ENCODE data around the gene THSD7B. TPM values are rescaled to one million over a fixed set of nuclear protein-coding genes. Genes with fewer than 3 reads are reported as not detected.

The THSD7B gene
- total RNA-seq, 4 donors from 2014 or later, result 0.27 TPM; not detected in 3

DNA sequence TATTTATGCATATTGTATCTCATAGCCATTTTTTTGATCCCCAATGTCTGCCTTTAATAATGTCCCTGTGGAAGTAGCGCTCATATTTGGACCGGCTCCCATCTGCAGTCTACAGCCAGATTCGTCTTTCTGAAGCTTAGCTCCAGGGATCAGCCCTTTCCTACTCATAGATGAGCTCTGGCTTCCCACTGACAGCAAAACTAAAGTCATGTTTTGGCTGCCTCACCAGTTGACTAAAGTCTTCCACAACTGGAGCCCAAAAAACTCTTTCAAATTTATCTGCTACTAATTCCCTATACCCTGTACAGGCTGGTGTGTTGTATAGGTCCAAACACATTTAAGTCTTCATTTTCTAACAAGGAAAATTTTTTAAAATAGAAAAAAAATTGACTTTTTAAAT is 904.8 kb downstream of the THSD7B start:
- no peaks in the 10 kb centered on the region for H3K9me3 ChIP-seq
- intact Hi-C loops (cut with DNase I; ENCODE audit: low total_unique reads) (no loop called here), in situ Hi-C loops (cut with MboI; ENCODE audit: low pct_ligation_motif_present in 1 of 4, low pct_unique_long_range_greater_than_20kb in 1 of 4, low sequenced_read_pairs in 3 of 4) (no loop called here)
- 83 to 85% methylated on average over 3 of the region's 3 CpGs for WGBS, 2 donors (ENCODE audit: low coverage in 1 of 2)
- H3K27me3 ChIP-seq, result no peaks in the 10 kb centered on the region
- H3K4me3 ChIP-seq, result no peak overlapping the region
- no peaks in the 10 kb centered on the region for H3K36me3 ChIP-seq
- TF ChIP-seq, protein P1, sequence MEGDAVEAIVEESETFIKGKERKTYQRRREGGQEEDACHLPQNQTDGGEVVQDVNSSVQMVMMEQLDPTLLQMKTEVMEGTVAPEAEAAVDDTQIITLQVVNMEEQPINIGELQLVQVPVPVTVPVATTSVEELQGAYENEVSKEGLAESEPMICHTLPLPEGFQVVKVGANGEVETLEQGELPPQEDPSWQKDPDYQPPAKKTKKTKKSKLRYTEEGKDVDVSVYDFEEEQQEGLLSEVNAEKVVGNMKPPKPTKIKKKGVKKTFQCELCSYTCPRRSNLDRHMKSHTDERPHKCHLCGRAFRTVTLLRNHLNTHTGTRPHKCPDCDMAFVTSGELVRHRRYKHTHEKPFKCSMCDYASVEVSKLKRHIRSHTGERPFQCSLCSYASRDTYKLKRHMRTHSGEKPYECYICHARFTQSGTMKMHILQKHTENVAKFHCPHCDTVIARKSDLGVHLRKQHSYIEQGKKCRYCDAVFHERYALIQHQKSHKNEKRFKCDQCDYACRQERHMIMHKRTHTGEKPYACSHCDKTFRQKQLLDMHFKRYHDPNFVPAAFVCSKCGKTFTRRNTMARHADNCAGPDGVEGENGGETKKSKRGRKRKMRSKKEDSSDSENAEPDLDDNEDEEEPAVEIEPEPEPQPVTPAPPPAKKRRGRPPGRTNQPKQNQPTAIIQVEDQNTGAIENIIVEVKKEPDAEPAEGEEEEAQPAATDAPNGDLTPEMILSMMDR (IDR thresholded peaks at IDR 0.05), result no peak
- TF ChIP-seq EP300 (IDR thresholded peaks at IDR 0.05; ENCODE audit: low read depth) (no peak), POLR2A (IDR thresholded peaks at IDR 0.05) (no peak), POLR2AphosphoS5 (IDR thresholded peaks at IDR 0.05) (no peak)
- no peak for DNase-seq
- no peak overlapping the region for H3K27ac ChIP-seq
- H3K4me1 ChIP-seq, result no peaks in the 10 kb centered on the region

DNA sequence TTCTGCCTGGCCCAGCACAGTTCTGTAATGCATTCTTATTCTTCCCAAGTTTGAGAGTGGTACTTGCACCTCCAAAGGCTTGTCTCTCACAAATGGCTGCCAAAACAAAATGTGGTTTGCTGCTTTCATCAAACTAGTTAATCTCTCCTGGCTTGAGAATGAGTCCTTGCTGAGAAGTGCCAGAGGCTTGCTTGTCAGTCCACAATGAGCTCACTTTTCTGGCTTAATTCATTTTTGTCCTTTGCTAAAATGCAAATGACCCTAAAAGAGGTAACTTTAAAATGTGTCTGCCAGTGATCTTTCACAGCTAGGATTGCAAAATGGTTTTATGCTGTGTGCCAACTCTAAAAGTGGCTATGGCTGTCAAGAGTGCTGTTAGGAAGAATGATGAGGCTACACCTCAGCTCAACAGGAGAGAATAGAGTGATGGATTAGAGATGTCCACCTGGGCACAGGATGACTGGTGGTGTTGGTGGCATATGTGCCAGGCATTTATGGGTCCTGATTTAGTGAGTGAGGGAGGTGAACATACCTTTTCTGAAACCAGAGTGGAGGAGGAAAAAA is 907.7 kb downstream of the THSD7B start:
- H3K36me3 ChIP-seq, result no peaks in the 10 kb centered on the region
- no peak overlapping the region for H3K4me3 ChIP-seq
- H3K9me3 ChIP-seq, result no peaks in the 10 kb centered on the region
- no peaks in the 10 kb centered on the region for H3K27me3 ChIP-seq
- DNase-seq, result no peak
- H3K27ac ChIP-seq, result no peak overlapping the region
- in situ Hi-C loops (cut with MboI; ENCODE audit: low pct_ligation_motif_present in 1 of 4, low pct_unique_long_range_greater_than_20kb in 1 of 4, low sequenced_read_pairs in 3 of 4) (no loop called here), intact Hi-C loops (cut with DNase I; ENCODE audit: low total_unique reads) (no loop called here)
- H3K4me1 ChIP-seq, result no peaks in the 10 kb centered on the region
- TF ChIP-seq, protein P1 (IDR thresholded peaks at IDR 0.05), result no peak
- TF ChIP-seq EP300 (IDR thresholded peaks at IDR 0.05; ENCODE audit: low read depth) (no peak), POLR2A (IDR thresholded peaks at IDR 0.05) (no peak), POLR2AphosphoS5 (IDR thresholded peaks at IDR 0.05) (no peak)

DNA sequence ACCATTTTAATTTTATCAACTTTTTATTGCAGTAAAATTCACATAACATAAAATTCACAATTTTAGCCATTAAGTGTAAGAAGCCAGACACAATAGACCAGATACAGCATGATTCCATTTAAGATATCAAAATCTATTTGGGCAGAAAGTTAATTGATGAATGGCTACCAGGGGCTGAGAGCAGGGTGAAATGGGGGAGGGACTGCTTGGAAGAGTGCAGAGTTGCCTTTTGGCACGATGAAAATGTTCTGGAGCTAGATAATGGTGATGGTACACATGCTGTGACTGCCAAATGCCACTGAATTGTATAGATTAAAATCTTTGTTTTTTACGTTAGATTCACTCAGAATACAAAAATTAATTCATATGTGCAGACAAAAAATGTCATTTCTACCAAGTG is 909.6 kb downstream of the THSD7B start:
- in situ Hi-C loops (cut with MboI; ENCODE audit: low pct_ligation_motif_present in 1 of 4, low pct_unique_long_range_greater_than_20kb in 1 of 4, low sequenced_read_pairs in 3 of 4), result no loop called here
- no peaks in the 10 kb centered on the region for H3K36me3 ChIP-seq
- H3K27me3 ChIP-seq, result no peaks in the 10 kb centered on the region
- DNase-seq, result no peak
- no peaks in the 10 kb centered on the region for H3K4me1 ChIP-seq
- no peak overlapping the region for H3K27ac ChIP-seq
- no peak overlapping the region for H3K4me3 ChIP-seq
- WGBS, 2 donors (ENCODE audit: low coverage in 1 of 2), result 73 to 74% methylated on average over 2 of the region's 2 CpGs
- no peaks in the 10 kb centered on the region for H3K9me3 ChIP-seq
- intact Hi-C loops (cut with DNase I; ENCODE audit: low total_unique reads), result no loop called here
- no peak for TF ChIP-seq POLR2A (IDR thresholded peaks at IDR 0.05)
- TF ChIP-seq, protein P1 (IDR thresholded peaks at IDR 0.05), result no peak
- no peak for TF ChIP-seq EP300 (IDR thresholded peaks at IDR 0.05; ENCODE audit: low read depth)
- TF ChIP-seq POLR2AphosphoS5 (IDR thresholded peaks at IDR 0.05), result no peak

DNA sequence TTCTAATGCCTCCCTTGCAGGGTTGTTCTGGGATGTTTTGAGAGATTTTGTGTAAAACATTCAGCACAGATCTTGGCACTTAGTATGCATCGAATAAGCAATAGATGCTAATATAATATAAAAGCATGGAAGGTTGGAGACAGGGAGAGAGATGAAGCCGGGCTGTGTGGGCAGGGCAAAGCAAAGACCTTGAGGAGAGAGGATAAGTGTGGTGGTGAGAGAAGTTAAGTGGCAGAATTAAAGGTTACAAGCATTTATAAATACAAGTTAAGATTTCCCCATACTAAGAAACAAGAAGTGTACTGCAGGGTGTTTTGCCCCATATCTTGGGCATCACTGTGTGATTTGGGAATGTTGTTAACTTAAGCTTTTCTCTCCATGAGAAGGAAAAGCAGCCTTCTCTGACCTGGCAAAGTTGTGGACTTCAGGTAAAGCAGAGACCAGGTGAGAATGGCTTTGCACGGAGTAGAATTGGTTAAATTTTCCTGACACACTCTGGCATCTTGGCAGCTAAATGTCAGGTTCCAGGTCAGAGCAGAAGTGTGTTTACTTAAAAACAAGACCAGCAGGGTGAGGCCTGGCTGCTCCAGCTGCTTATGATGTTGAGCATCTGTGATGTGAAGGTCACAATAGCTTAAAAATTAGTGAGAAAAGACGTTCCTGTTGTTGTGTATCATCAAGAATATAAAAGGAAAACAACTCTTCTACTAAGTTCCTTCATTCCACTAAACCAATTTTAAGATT is 910.4 kb downstream of the THSD7B start:
- no peaks in the 10 kb centered on the region for H3K9me3 ChIP-seq
- no peaks in the 10 kb centered on the region for H3K36me3 ChIP-seq
- 41 to 48% methylated on average over 4 of the region's 4 CpGs for WGBS, 2 donors (ENCODE audit: low coverage in 1 of 2)
- TF ChIP-seq, protein P1 (IDR thresholded peaks at IDR 0.05), result no peak
- no peak for TF ChIP-seq POLR2AphosphoS5 (IDR thresholded peaks at IDR 0.05)
- no peak for TF ChIP-seq POLR2A (IDR thresholded peaks at IDR 0.05)
- TF ChIP-seq EP300 (IDR thresholded peaks at IDR 0.05; ENCODE audit: low read depth), result no peak
- H3K27ac ChIP-seq, result no peak overlapping the region
- no peak for DNase-seq
- H3K4me3 ChIP-seq, result no peak overlapping the region
- H3K27me3 ChIP-seq, result no peaks in the 10 kb centered on the region
- no peaks in the 10 kb centered on the region for H3K4me1 ChIP-seq
- in situ Hi-C loops (cut with MboI; ENCODE audit: low pct_ligation_motif_present in 1 of 4, low pct_unique_long_range_greater_than_20kb in 1 of 4, low sequenced_read_pairs in 3 of 4), result no loop called here
- intact Hi-C loops (cut with DNase I; ENCODE audit: low total_unique reads), result no loop called here
